Subcutaneous adipose tissue (tissue), 4 donors: Measurements from ENCODE around the gene INSL4. TPM values are rescaled to one million over a fixed set of nuclear protein-coding genes. Genes with fewer than 3 reads are reported as not detected.

Experiments
- total RNA-seq, 4 donors: library from RNA; depleted of rRNA; stranded (reverse); fragments of >200 nt; gene quantifications; one replicate each; pipeline ENCODE4 v1.1.0, GENCODE V29; 2016
- TF ChIP-seq, protein P1 (sequence below): fragments of 450-650 bp; IDR thresholded peaks from one replicate; pipeline ENCODE4 v1.5.1; 2016; ENCODE audit warnings: low read depth, mild to moderate bottlenecking, control low read depth, antibody characterized with exemption, moderate library complexity

Gene INSL4
- total RNA-seq, 4 donors from 2014 or later, result not detected

DNA sequence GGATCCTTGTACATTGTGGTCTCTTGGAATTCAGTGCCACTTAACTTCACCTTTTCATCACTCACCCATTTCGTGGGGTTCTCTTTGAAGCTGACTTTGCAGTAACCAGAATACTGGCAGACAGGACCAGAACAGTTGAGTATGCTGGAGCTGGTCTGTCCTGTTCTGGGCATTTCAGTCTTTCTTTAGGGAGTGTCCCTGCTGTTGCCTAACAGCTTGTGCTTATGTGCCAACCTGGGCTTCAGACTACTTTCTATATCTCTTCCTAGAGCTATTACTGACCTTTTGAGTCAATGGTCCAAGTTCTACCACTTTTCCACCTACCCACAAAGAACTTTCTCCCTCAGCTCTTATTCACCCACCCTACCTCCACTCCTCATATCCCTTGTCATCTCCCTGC is 35.8 kb upstream of the INSL4 start:
- TF ChIP-seq, protein P1, sequence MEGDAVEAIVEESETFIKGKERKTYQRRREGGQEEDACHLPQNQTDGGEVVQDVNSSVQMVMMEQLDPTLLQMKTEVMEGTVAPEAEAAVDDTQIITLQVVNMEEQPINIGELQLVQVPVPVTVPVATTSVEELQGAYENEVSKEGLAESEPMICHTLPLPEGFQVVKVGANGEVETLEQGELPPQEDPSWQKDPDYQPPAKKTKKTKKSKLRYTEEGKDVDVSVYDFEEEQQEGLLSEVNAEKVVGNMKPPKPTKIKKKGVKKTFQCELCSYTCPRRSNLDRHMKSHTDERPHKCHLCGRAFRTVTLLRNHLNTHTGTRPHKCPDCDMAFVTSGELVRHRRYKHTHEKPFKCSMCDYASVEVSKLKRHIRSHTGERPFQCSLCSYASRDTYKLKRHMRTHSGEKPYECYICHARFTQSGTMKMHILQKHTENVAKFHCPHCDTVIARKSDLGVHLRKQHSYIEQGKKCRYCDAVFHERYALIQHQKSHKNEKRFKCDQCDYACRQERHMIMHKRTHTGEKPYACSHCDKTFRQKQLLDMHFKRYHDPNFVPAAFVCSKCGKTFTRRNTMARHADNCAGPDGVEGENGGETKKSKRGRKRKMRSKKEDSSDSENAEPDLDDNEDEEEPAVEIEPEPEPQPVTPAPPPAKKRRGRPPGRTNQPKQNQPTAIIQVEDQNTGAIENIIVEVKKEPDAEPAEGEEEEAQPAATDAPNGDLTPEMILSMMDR, result no peak

DNA sequence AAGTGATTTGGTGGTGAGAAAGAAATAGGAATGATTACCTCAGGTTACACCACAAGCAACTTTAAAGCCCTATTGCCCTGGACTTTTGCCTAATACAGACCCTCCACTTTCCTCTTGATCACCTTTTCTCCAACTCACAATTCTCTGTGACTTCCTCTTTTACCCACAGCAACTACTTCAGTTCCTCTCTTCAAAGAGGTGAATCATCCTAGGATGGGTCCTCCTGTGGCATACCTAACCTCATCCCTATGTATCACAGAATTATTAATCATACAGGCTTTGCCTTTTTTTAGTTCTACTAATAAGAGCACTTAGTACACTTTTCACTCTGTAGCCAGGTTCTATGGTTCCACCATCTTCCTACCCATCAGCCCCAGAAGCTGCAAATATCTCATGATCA is 26.1 kb upstream of the INSL4 start:
- TF ChIP-seq, protein P1, result no peak

DNA sequence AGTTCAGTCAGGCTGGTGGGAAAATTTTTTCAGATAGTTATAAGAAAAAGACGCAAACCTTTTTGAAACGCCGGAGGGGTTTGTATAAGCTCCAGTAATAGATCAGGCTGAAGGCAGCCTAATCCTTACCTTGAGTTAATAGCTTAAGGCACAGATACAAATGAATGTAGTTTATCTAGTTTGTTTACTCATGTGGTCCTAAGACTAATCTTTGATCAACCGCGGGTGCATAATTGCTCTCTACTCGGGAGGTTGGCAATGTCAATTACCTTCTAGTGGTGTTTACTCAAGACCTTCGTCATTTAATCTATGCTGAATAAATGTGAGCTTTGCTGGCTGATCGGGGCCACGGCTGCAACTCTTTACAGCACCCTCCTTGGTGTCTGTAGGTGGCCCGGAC is 665 bp upstream of the INSL4 start:
- TF ChIP-seq, protein P1, result no peak

DNA sequence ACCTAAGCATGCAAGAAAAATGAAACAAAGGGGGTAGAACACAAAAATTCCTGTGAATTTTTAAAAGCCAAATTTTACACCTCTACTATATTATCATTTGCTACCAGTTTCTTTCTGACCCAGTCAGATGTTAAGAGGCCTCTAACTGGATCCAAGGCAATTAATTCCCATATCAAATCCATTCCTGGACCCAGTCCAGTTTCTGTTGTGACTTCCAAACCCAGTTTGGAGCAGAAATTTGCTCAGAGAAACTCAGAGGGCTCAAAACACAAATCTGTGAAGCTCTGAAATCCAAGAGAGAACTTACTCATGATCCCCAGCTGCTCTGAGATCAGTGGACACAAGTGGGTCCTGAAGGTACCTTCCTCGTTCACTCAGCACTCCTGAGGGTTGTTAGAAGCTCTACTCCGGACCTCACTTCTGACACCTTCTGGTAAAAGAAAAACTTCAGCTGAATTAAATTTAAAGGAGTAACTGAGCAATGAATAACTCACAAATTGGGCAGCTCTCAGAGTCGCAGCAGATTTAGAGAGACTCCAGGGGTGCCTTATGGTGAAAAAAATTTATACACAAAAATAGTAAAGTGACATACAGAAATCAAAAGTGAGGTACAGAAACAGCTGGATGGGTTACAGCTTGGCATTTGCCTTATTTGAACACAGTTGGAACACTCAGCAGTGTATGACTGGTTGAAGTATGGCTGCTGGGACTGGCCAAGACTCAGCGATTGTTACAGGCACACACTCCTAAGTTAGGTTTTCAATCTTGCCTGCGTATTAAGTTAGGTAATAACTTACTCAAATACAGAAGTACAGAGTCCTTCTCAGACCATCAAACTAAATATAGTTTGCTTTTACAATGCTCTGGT is 32.4 kb downstream of the INSL4 start:
- TF ChIP-seq, protein P1, result no peak

DNA sequence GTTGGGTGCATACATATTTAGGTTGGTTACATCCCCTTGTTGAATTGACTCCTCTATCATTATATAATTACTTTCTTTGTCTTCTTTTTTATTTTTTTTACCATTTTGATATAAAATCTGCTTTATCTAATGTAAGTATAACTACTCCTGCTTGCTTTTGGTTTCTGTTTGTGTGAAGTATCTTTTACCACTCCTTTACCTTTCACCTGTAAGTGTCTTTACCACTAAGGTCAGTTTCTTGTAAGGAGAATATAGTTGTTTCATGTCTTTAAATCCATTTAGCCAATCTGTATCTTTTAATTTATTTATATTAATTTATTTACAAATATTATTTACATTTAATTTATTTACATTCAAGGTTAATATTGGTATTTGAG is 33.0 kb downstream of the INSL4 start:
- TF ChIP-seq, protein P1, result no peak

DNA sequence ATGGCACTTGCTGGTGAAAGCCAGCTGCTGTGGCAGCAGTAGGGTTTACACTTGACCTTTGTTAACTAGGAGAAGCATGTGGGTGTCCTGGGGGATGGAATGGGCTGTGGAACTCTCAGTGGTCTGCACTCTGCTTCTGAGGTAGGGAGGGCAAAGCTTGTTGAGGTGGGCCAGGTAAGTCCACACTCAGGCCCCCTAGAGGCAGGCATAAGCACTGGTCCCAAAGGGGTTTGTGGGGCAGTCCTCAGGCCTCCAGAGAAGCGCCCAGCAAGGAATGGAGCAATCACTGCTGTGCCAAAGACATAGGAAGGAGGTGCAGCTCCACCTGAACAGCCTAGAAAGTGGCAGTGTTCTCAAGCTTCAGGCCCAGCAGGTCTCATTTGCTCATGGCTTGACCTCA is 34.7 kb downstream of the INSL4 start:
- TF ChIP-seq, protein P1, result no peak

DNA sequence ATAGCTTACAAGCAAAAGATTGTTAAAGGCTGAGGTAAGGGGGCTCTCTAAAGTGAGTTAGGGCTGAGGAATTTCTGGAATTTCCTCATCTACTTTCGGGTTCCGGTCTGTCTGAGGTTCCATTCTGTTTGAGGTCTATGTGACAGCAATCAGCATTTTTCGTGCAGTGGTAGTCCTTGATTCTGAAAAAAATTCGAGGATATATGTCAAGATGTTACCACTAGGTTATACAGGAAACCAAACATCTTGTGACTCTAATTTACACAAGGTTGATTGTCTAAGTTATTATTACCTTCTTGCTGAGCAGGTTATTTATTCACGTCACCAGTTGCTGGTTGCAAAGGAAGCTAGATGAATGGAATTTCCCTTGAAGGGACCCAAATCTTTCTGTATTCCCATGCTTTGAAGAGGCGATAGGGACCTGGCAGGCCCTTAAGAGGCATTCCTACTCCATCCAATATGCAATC is 38.1 kb downstream of the INSL4 start:
- TF ChIP-seq, protein P1, result no peak
